ENCODE measurements around the gene ZIC5.
A peak's percentile ranks its signal among the peaks of the same experiment; 100 is the strongest.

Gene ZIC5

DNA sequence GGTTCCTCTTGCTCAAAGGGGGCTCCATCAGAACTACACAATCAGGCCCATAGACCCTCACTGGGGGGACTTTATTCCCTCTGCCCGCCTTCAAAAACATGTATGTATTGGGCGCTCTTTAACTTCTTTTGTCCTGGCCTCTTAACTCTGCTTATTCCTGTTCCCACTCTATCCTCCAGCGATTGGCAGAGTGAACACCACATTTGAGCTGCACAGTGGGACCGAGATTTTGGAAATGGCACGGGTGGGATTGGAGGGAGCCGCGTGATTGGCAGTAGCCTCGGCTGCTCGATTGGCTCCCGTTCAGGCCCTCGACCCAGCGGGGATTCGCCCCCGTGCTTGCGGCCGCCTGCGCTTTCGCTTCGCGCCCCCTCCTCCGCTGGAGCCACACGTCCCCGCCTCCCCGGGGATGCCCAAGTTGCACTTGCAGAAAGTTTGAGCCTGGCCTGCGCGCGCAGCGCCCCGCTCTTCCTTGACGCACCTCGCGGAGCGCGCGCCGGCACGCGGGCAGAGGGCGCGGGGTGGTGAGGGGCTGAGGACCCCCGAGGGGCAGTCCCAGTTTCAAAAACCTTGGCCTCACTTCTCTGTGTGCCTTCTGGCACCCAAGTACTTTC is at the start of gene ZIC5:
Gene ZIC5, minus strand, starts transcription at position 192 of the 614 bp plus-strand sequence. Its CDS starts 164 bp downstream, at position 28.
- ATAC-seq (ENCODE audit: low read depth) (no peak), DNase-seq (ENCODE audit: low spot score) (peak; percentile 50)
- H3K4me1 ChIP-seq (ENCODE audit: insufficient read depth, poor library complexity, severe bottlenecking), result no peaks in the 10 kb centered on the region
- no peaks in the 10 kb centered on the region for H3K9me3 ChIP-seq (ENCODE audit: severe bottlenecking)
- no peaks in the 10 kb centered on the region for H3K36me3 ChIP-seq (ENCODE audit: low read depth)
- no peak within 1 kb of the TSS for H3K27ac ChIP-seq (ENCODE audit: poor library complexity, severe bottlenecking)
- peaks cover 91% of the 10 kb centered on the region for H3K27me3 ChIP-seq (ENCODE audit: insufficient read depth, poor library complexity, severe bottlenecking)
- TF ChIP-seq, protein P1, sequence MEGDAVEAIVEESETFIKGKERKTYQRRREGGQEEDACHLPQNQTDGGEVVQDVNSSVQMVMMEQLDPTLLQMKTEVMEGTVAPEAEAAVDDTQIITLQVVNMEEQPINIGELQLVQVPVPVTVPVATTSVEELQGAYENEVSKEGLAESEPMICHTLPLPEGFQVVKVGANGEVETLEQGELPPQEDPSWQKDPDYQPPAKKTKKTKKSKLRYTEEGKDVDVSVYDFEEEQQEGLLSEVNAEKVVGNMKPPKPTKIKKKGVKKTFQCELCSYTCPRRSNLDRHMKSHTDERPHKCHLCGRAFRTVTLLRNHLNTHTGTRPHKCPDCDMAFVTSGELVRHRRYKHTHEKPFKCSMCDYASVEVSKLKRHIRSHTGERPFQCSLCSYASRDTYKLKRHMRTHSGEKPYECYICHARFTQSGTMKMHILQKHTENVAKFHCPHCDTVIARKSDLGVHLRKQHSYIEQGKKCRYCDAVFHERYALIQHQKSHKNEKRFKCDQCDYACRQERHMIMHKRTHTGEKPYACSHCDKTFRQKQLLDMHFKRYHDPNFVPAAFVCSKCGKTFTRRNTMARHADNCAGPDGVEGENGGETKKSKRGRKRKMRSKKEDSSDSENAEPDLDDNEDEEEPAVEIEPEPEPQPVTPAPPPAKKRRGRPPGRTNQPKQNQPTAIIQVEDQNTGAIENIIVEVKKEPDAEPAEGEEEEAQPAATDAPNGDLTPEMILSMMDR (IDR thresholded peaks at IDR 0.05; ENCODE audit: poor library complexity, severe bottlenecking), result no peak
- peak within 1 kb of the TSS; percentile 22 for H3K4me3 ChIP-seq (ENCODE audit: severe bottlenecking)

DNA sequence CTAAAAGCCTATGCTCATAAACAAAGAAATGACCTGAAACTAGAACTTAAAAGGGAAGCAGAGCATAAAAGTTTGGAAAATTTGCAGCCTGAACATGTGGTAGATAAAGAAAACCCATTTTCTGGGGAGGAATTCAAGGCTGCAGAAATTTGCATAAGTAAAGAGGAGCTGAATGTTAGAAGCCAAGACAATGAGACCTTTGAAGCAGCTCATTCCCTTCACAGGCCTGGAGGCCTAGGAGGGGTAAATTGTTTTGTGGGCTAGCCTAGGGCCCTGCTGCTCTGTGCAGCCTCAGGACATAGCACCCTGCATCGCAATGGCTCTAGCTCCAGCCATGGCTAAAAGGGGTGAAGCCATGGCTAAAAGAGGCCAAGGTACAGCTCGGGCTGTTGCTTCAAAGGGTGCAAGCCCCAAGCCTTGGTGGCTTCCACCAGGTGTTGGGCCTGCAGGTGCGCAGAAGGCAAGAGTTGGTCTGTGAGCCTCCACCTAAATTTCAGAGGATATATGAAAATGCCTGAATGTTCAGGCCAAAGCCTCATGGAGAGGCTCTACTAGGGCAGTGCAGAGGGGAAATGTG is 48.3 kb upstream of the ZIC5 start:
- TF ChIP-seq, protein P1 (IDR thresholded peaks at IDR 0.05; ENCODE audit: poor library complexity, severe bottlenecking), result no peak
- H3K4me3 ChIP-seq (ENCODE audit: severe bottlenecking), result no peak overlapping the region
- no peaks in the 10 kb centered on the region for H3K27me3 ChIP-seq (ENCODE audit: insufficient read depth, poor library complexity, severe bottlenecking)
- H3K27ac ChIP-seq (ENCODE audit: poor library complexity, severe bottlenecking), result no peak overlapping the region
- DNase-seq (ENCODE audit: low spot score) (no peak), ATAC-seq (ENCODE audit: low read depth) (no peak)
- H3K4me1 ChIP-seq (ENCODE audit: insufficient read depth, poor library complexity, severe bottlenecking), result peaks cover 7% of the 10 kb centered on the region
- H3K36me3 ChIP-seq (ENCODE audit: low read depth), result no peaks in the 10 kb centered on the region
- no peaks in the 10 kb centered on the region for H3K9me3 ChIP-seq (ENCODE audit: severe bottlenecking)

DNA sequence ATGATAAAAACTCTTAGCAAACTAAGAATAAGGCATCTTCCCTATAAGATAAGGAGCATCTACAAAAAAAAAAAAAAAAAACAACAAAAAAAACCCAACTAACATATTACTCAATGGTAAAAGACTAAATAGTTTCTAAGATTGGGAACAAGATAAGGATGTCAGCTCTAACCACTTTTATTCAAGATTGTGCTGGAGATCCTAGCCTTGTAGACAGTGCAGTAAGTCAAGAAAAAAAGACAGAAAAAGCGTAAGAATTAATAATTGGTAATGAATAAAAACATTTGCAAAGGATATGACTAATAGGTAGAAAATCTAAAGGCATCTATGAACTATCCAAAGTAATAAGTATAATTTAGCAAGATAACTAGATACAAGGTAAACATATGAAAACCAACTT is 43.1 kb upstream of the ZIC5 start:
- peaks cover 4% of the 10 kb centered on the region for H3K4me1 ChIP-seq (ENCODE audit: insufficient read depth, poor library complexity, severe bottlenecking)
- H3K27me3 ChIP-seq (ENCODE audit: insufficient read depth, poor library complexity, severe bottlenecking), result no peaks in the 10 kb centered on the region
- H3K27ac ChIP-seq (ENCODE audit: poor library complexity, severe bottlenecking), result no peak overlapping the region

DNA sequence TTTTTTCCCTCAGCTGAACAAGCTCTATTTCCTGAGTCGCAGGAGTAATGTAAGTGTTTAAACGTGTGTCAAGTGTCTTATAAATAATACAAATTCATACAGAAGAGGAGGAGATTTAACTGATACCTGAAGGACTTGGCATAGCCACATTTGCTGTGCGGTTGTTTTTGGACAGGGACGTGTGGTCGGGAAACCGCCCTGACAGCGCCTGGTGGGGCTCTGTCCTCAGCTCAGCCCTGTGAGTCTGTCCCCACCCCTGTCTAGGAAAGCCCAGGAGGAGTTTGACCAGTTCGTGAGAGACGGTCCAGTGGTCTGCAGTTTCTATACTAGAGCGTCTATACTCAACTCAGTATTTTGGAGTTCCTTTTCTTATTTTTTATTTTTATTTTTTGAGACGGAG is 26.7 kb upstream of the ZIC5 start:
- peaks cover 57% of the 10 kb centered on the region for H3K27me3 ChIP-seq (ENCODE audit: insufficient read depth, poor library complexity, severe bottlenecking)
- TF ChIP-seq, protein P1 (IDR thresholded peaks at IDR 0.05; ENCODE audit: poor library complexity, severe bottlenecking), result no peak
- DNase-seq (ENCODE audit: low spot score) (no peak), ATAC-seq (ENCODE audit: low read depth) (no peak)
- H3K4me1 ChIP-seq (ENCODE audit: insufficient read depth, poor library complexity, severe bottlenecking), result no peaks in the 10 kb centered on the region
- H3K4me3 ChIP-seq (ENCODE audit: severe bottlenecking), result no peak overlapping the region
- no peak overlapping the region for H3K27ac ChIP-seq (ENCODE audit: poor library complexity, severe bottlenecking)
- H3K36me3 ChIP-seq (ENCODE audit: low read depth), result no peaks in the 10 kb centered on the region
- H3K9me3 ChIP-seq (ENCODE audit: severe bottlenecking), result no peaks in the 10 kb centered on the region

More for the DNA sequence above, 43.1 kb upstream of the ZIC5 start:
- no peak overlapping the region for H3K4me3 ChIP-seq (ENCODE audit: severe bottlenecking)
- no peak for ATAC-seq (ENCODE audit: low read depth)
- TF ChIP-seq, protein P1 (IDR thresholded peaks at IDR 0.05; ENCODE audit: poor library complexity, severe bottlenecking), result no peak
- no peak for DNase-seq (ENCODE audit: low spot score)
- H3K9me3 ChIP-seq (ENCODE audit: severe bottlenecking), result no peaks in the 10 kb centered on the region
- no peaks in the 10 kb centered on the region for H3K36me3 ChIP-seq (ENCODE audit: low read depth)

DNA sequence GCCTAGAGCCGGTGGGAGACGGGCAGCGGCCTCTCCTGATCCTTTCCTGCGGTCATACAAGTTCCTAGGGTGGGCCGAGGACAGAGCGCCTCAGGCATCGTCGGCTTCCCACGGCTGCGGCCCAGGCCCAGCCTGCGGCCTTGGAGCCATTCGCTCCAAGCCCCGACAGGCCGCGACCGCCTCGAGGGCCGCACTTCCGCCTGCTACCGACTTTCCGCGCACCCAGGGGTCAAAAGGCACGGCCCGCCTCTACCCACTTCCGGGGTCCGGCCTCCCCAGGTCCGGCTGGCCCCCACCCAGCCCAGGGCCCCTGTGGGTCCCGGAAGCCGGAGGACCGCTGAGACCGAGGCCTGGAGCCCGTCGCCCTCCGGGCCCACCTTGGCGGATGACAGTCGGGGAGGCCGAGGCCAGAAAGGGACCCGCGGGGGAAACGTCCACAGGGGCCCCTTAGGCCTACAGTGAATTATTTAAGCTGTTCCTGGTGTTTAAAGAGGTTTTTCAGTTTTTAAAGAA is 26.2 kb upstream of the ZIC5 start:
- DNase-seq (ENCODE audit: low spot score), result no peak
- Histone ChIP-seq H3K4me1 (ENCODE audit: insufficient read depth, poor library complexity, severe bottlenecking) (no peaks in the 10 kb centered on the region), H3K27ac (ENCODE audit: poor library complexity, severe bottlenecking) (no peak overlapping the region), H3K36me3 (ENCODE audit: low read depth) (no peaks in the 10 kb centered on the region), H3K4me3 (ENCODE audit: severe bottlenecking) (no peak overlapping the region), H3K9me3 (ENCODE audit: severe bottlenecking) (no peaks in the 10 kb centered on the region), H3K27me3 (ENCODE audit: insufficient read depth, poor library complexity, severe bottlenecking) (peaks cover 62% of the 10 kb centered on the region)
- ATAC-seq (ENCODE audit: low read depth), result no peak
- TF ChIP-seq, protein P1 (IDR thresholded peaks at IDR 0.05; ENCODE audit: poor library complexity, severe bottlenecking), result no peak
